Measurements from ENCODE around the gene TBCA.

TBCA gene

GRCh38 chr5:77642738-77643653 lies 133.1 kb downstream of the TBCA start:
- no peak for DNase-seq (ENCODE audit: low read depth)

DNA sequence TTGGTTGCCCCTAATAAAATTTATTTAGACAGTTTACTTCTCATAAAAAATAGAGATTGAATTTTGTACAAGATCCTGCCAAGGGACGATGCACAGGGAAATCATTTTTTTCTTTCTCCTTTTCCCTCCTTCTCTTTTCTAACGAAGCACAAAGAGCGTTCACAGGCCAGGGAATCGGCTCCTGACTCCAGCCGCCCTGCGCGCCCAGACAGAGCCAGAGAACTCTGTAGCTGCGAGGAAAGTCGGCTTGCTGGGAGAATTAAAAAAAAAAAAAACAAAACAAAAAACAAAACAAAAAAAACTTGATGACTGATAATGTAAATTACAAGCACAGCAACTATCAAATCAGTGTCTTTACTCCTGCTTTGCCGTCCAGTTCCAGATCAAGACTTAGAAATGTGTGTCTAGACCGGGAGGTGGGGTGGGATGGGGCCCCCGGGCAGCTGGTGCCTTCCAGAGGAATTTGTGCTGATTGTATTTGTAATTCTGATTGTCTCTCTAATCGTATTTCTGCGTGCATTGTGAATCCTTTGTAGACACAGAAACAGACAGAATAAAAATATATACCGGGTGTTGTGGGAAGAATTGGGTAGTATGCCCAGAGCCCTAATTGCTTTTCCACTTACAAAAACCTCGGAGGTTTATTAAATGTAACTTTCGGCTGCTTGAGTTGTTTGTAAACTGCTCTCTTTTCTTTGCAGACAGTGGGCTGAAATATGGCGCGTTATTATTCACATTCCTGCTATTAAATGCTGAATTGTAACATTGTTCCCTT lies 134.0 kb downstream of the TBCA start:
- no peak for DNase-seq (ENCODE audit: low read depth)

GRCh38 chr5:77641397-77641943 lies 134.7 kb downstream of the TBCA start:
- no peak for DNase-seq (ENCODE audit: low read depth)

All from HS-27A (cell line).